SU-DHL-6 (cell line): Measurements from ENCODE around the gene RNFT2.

Source experiments
- EZH2phosphoT487 ChIP-seq: fragments of 200-600 bp; sonication (generic), shearing (Covaris generic); conservative IDR thresholded peaks from 2 replicates; pipeline ENCODE4 v1.6.1; 2018; ENCODE audit warnings: mild to moderate bottlenecking, antibody characterized with exemption, low read length, moderate library complexity, mixed read lengths
- TF ChIP-seq, protein P1 (sequence below): fragments of 200-600 bp; sonication (generic); IDR thresholded peaks from one replicate; pipeline ENCODE4 v1.5.1; 2017; ENCODE audit warnings: antibody characterized with exemption, mild to moderate bottlenecking, low read length, moderate library complexity; ENCODE audit not compliant: insufficient read depth, poor library complexity, severe bottlenecking

DNA sequence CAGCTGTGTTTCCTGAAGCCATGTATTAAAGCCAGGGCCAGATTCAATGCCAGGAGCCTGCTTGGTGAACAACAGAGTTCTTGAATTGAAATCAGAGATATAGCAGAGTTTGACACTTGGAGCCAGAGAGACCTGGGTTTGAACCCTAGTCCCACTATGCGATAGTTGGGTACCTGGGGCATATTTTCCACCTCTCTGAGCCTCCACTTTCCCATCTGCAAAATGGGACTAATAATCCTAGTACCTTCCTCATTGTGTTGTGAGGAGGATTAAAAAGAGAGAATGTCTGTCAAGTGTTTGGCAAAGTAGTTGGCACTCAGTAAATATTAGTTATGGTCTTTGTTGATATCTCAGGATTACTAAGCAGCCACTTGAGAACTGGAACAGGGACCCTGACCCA, 149.1 kb downstream of the RNFT2 start:
- TF ChIP-seq, protein P1, sequence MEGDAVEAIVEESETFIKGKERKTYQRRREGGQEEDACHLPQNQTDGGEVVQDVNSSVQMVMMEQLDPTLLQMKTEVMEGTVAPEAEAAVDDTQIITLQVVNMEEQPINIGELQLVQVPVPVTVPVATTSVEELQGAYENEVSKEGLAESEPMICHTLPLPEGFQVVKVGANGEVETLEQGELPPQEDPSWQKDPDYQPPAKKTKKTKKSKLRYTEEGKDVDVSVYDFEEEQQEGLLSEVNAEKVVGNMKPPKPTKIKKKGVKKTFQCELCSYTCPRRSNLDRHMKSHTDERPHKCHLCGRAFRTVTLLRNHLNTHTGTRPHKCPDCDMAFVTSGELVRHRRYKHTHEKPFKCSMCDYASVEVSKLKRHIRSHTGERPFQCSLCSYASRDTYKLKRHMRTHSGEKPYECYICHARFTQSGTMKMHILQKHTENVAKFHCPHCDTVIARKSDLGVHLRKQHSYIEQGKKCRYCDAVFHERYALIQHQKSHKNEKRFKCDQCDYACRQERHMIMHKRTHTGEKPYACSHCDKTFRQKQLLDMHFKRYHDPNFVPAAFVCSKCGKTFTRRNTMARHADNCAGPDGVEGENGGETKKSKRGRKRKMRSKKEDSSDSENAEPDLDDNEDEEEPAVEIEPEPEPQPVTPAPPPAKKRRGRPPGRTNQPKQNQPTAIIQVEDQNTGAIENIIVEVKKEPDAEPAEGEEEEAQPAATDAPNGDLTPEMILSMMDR, result no peak
- TF ChIP-seq EZH2phosphoT487, result no peak
